SK-N-SH treated with all-trans-retinoic acid at 6 μM for 48 hours (cell line): ENCODE measurements around the gene RALB.

ENCODE experiments used
- ARNTL ChIP-seq: fragments of 450-650 bp; formaldehyde crosslinking; IDR thresholded peaks from 2 replicates; pipeline ENCODE4 v1.5.0; 2020; ENCODE audit warnings: low read depth, mild to moderate bottlenecking, moderate library complexity, borderline replicate concordance
- BACH2 ChIP-seq: fragments of 250-450 bp; sonication (Bioruptor Pico); IDR thresholded peaks from 2 replicates; pipeline ENCODE4 v1.9.0; 2021; ENCODE audit warnings: mild to moderate bottlenecking, borderline replicate concordance
- PATZ1 ChIP-seq: fragments of 250-450 bp; sonication (Bioruptor Pico); IDR thresholded peaks from 2 replicates; pipeline ENCODE4 v1.8.0; 2020; ENCODE audit warnings: mild to moderate bottlenecking, moderate library complexity, borderline replicate concordance
- POU6F1 ChIP-seq: fragments of 250-450 bp; sonication (Bioruptor Pico); IDR thresholded peaks from 2 replicates; pipeline ENCODE4 v1.8.0; 2021; ENCODE audit warnings: low read depth, mild to moderate bottlenecking, moderate library complexity, borderline replicate concordance
- PPARA ChIP-seq: fragments of 250-450 bp; sonication (Bioruptor Pico); IDR thresholded peaks from 2 replicates; pipeline ENCODE4 v1.5.0; 2020; ENCODE audit warnings: mild to moderate bottlenecking, borderline replicate concordance
- TSHZ2 ChIP-seq: fragments of 250-450 bp; sonication (Bioruptor Pico); IDR thresholded peaks from 2 replicates; pipeline ENCODE4 v1.5.0; 2020; ENCODE audit warnings: mild to moderate bottlenecking, moderate library complexity
- ZFP30 ChIP-seq: fragments of 450-650 bp; formaldehyde crosslinking; IDR thresholded peaks from 2 replicates; pipeline ENCODE4 v1.5.0; 2022; ENCODE audit warnings: mild to moderate bottlenecking, moderate library complexity
- ZNF565 ChIP-seq: fragments of 450-650 bp; formaldehyde crosslinking; conservative IDR thresholded peaks from 2 replicates; pipeline ENCODE4 v1.5.0; 2020; ENCODE audit warnings: low read depth, mild to moderate bottlenecking, moderate library complexity

- TF ChIP-seq ZFP30 (no peak), ARNTL (no peak), TSHZ2 (CRISPR knock-in tag) (no peak), ZNF565 (CRISPR knock-in tag) (no peak), POU6F1 (CRISPR knock-in tag) (no peak), BACH2 (CRISPR knock-in tag) (no peak), PPARA (CRISPR knock-in tag) (no peak), PATZ1 (CRISPR knock-in tag) (no peak)
These were observed 53.4 kb downstream of the RALB start for GRCh38 chr2:120305937-120306490.
